ENCODE data around the gene ATG7. TPM values are rescaled to one million over a fixed set of nuclear protein-coding genes. Genes with fewer than 3 reads are reported as not detected.
"Not testable (repeated sequence)": the region's sequence is repeated elsewhere in the genome, so short reads cannot be mapped to it uniquely, and the experiment has no call there.

ATG7 gene
- total RNA-seq, 1 experiment from 2014 or later = 50.9 TPM

- H3K4me1 ChIP-seq (ENCODE audit: low read length) = peaks cover 16% of the 10 kb centered on the region
- no peaks in the 10 kb centered on the region for H4K20me1 ChIP-seq (ENCODE audit: insufficient read depth, low read depth, low read length)
- H3K27ac ChIP-seq (ENCODE audit: low read length) = no peak overlapping the region
- H3K9me3 ChIP-seq (ENCODE audit: low read length) = no peaks in the 10 kb centered on the region
- H3K4me3 ChIP-seq (ENCODE audit: low read length) = no peak overlapping the region
- H3K4me2 ChIP-seq (ENCODE audit: low read depth, low read length, poor library complexity, severe bottlenecking) = no peak overlapping the region
- no peaks in the 10 kb centered on the region for H3K9me2 ChIP-seq (replicated peaks; ENCODE audit: insufficient read depth, low read length)
- no peaks in the 10 kb centered on the region for H3K27me3 ChIP-seq (ENCODE audit: low read length)
- DNase-seq = no peak
- H3K79me2 ChIP-seq (ENCODE audit: low read length) = no peaks in the 10 kb centered on the region
- no peak overlapping the region for H3K9ac ChIP-seq (ENCODE audit: low read length)
- H3K36me3 ChIP-seq (ENCODE audit: insufficient read depth, low read length) = no peaks in the 10 kb centered on the region
- H2AFZ ChIP-seq (ENCODE audit: low read length) = no peak overlapping the region
Measured at GRCh38 chr3:11436775-11437174, 164.6 kb downstream of the ATG7 start.

GRCh38 chr3:11437506-11437905 is 165.3 kb downstream of the ATG7 start:
- DNase-seq = no peak
- Histone ChIP-seq H3K79me2 (ENCODE audit: low read length) (no peaks in the 10 kb centered on the region), H2AFZ (ENCODE audit: low read length) (no peak overlapping the region), H3K27ac (ENCODE audit: low read length) (no peak overlapping the region), H3K4me2 (ENCODE audit: low read depth, low read length, poor library complexity, severe bottlenecking) (no peak overlapping the region), H3K4me1 (ENCODE audit: low read length) (peaks cover 16% of the 10 kb centered on the region), H3K9me3 (ENCODE audit: low read length) (no peaks in the 10 kb centered on the region), H3K9ac (ENCODE audit: low read length) (no peak overlapping the region), H3K36me3 (ENCODE audit: insufficient read depth, low read length) (no peaks in the 10 kb centered on the region), H4K20me1 (ENCODE audit: insufficient read depth, low read depth, low read length) (no peaks in the 10 kb centered on the region), H3K4me3 (ENCODE audit: low read length) (no peak overlapping the region), H3K27me3 (ENCODE audit: low read length) (no peaks in the 10 kb centered on the region), H3K9me2 (replicated peaks; ENCODE audit: insufficient read depth, low read length) (no peaks in the 10 kb centered on the region)

- Histone ChIP-seq H3K27me3 (ENCODE audit: low read length) (no peaks in the 10 kb centered on the region), H3K4me1 (ENCODE audit: low read length) (peaks cover 4% of the 10 kb centered on the region), H3K4me3 (ENCODE audit: low read length) (no peak overlapping the region), H3K36me3 (ENCODE audit: insufficient read depth, low read length) (no peaks in the 10 kb centered on the region), H2AFZ (ENCODE audit: low read length) (no peak overlapping the region), H3K27ac (ENCODE audit: low read length) (no peak overlapping the region), H3K9me2 (replicated peaks; ENCODE audit: insufficient read depth, low read length) (no peaks in the 10 kb centered on the region), H3K9ac (ENCODE audit: low read length) (no peak overlapping the region), H3K79me2 (ENCODE audit: low read length) (no peaks in the 10 kb centered on the region), H4K20me1 (ENCODE audit: insufficient read depth, low read depth, low read length) (no peaks in the 10 kb centered on the region), H3K4me2 (ENCODE audit: low read depth, low read length, poor library complexity, severe bottlenecking) (no peak overlapping the region), H3K9me3 (ENCODE audit: low read length) (no peaks in the 10 kb centered on the region)
- no peak for DNase-seq
Measured at GRCh38 chr3:11438646-11439045, 166.4 kb downstream of the ATG7 start.

GRCh38 chr3:11441346-11441745 is 169.1 kb downstream of the ATG7 start:
- H3K27ac ChIP-seq (ENCODE audit: low read length); H4K20me1 ChIP-seq (ENCODE audit: insufficient read depth, low read depth, low read length); H3K9me3 ChIP-seq (ENCODE audit: low read length); DNase-seq; H3K4me1 ChIP-seq (ENCODE audit: low read length); H3K36me3 ChIP-seq (ENCODE audit: insufficient read depth, low read length); H3K27me3 ChIP-seq (ENCODE audit: low read length); H3K4me3 ChIP-seq (ENCODE audit: low read length); H3K9me2 ChIP-seq (replicated peaks; ENCODE audit: insufficient read depth, low read length); H3K9ac ChIP-seq (ENCODE audit: low read length); H2AFZ ChIP-seq (ENCODE audit: low read length); H3K4me2 ChIP-seq (ENCODE audit: low read depth, low read length, poor library complexity, severe bottlenecking); H3K79me2 ChIP-seq (ENCODE audit: low read length): not testable (repeated sequence)

GRCh38 chr3:11444404-11444803 is 172.2 kb downstream of the ATG7 start:
- no peak overlapping the region for H3K4me2 ChIP-seq (ENCODE audit: low read depth, low read length, poor library complexity, severe bottlenecking)
- H4K20me1 ChIP-seq (ENCODE audit: insufficient read depth, low read depth, low read length) = no peaks in the 10 kb centered on the region
- no peaks in the 10 kb centered on the region for H3K79me2 ChIP-seq (ENCODE audit: low read length)
- H2AFZ ChIP-seq (ENCODE audit: low read length) = no peak overlapping the region
- no peaks in the 10 kb centered on the region for H3K9me2 ChIP-seq (replicated peaks; ENCODE audit: insufficient read depth, low read length)
- DNase-seq = no peak
- no peaks in the 10 kb centered on the region for H3K9me3 ChIP-seq (ENCODE audit: low read length)
- no peak overlapping the region for H3K4me3 ChIP-seq (ENCODE audit: low read length)
- H3K27ac ChIP-seq (ENCODE audit: low read length) = no peak overlapping the region
- H3K27me3 ChIP-seq (ENCODE audit: low read length) = no peaks in the 10 kb centered on the region
- H3K9ac ChIP-seq (ENCODE audit: low read length) = no peak overlapping the region
- H3K36me3 ChIP-seq (ENCODE audit: insufficient read depth, low read length) = no peaks in the 10 kb centered on the region
- no peaks in the 10 kb centered on the region for H3K4me1 ChIP-seq (ENCODE audit: low read length)

GRCh38 chr3:11445193-11445592 is 173.0 kb downstream of the ATG7 start:
- not testable (repeated sequence) for H3K79me2 ChIP-seq (ENCODE audit: low read length); H3K4me2 ChIP-seq (ENCODE audit: low read depth, low read length, poor library complexity, severe bottlenecking); H2AFZ ChIP-seq (ENCODE audit: low read length); H3K9ac ChIP-seq (ENCODE audit: low read length); H3K9me3 ChIP-seq (ENCODE audit: low read length); H3K27me3 ChIP-seq (ENCODE audit: low read length); H4K20me1 ChIP-seq (ENCODE audit: insufficient read depth, low read depth, low read length); H3K36me3 ChIP-seq (ENCODE audit: insufficient read depth, low read length); H3K27ac ChIP-seq (ENCODE audit: low read length); H3K4me3 ChIP-seq (ENCODE audit: low read length); H3K4me1 ChIP-seq (ENCODE audit: low read length); DNase-seq; H3K9me2 ChIP-seq (replicated peaks; ENCODE audit: insufficient read depth, low read length)

- Histone ChIP-seq H3K4me2 (ENCODE audit: low read depth, low read length, poor library complexity, severe bottlenecking) (no peak overlapping the region), H3K4me3 (ENCODE audit: low read length) (no peak overlapping the region), H3K9me2 (replicated peaks; ENCODE audit: insufficient read depth, low read length) (no peaks in the 10 kb centered on the region), H3K36me3 (ENCODE audit: insufficient read depth, low read length) (no peaks in the 10 kb centered on the region), H3K9ac (ENCODE audit: low read length) (no peak overlapping the region), H3K27me3 (ENCODE audit: low read length) (no peaks in the 10 kb centered on the region), H3K79me2 (ENCODE audit: low read length) (no peaks in the 10 kb centered on the region), H3K4me1 (ENCODE audit: low read length) (no peaks in the 10 kb centered on the region), H3K9me3 (ENCODE audit: low read length) (no peaks in the 10 kb centered on the region), H2AFZ (ENCODE audit: low read length) (no peak overlapping the region), H3K27ac (ENCODE audit: low read length) (no peak overlapping the region), H4K20me1 (ENCODE audit: insufficient read depth, low read depth, low read length) (no peaks in the 10 kb centered on the region)
- DNase-seq = no peak
Measured at GRCh38 chr3:11445883-11446282, 173.7 kb downstream of the ATG7 start.

GRCh38 chr3:11447584-11448200 is 175.5 kb downstream of the ATG7 start:
- Histone ChIP-seq H3K9me2 (replicated peaks; ENCODE audit: insufficient read depth, low read length) (no peaks in the 10 kb centered on the region), H4K20me1 (ENCODE audit: insufficient read depth, low read depth, low read length) (no peaks in the 10 kb centered on the region), H3K79me2 (ENCODE audit: low read length) (no peaks in the 10 kb centered on the region), H3K27me3 (ENCODE audit: low read length) (no peaks in the 10 kb centered on the region), H3K9me3 (ENCODE audit: low read length) (no peaks in the 10 kb centered on the region), H3K36me3 (ENCODE audit: insufficient read depth, low read length) (no peaks in the 10 kb centered on the region), H3K4me3 (ENCODE audit: low read length) (no peak overlapping the region), H2AFZ (ENCODE audit: low read length) (no peak overlapping the region), H3K4me1 (ENCODE audit: low read length) (no peaks in the 10 kb centered on the region), H3K27ac (ENCODE audit: low read length) (no peak overlapping the region), H3K4me2 (ENCODE audit: low read depth, low read length, poor library complexity, severe bottlenecking) (no peak overlapping the region), H3K9ac (ENCODE audit: low read length) (no peak overlapping the region)
- DNase-seq = no peak

- DNase-seq = no peak
- no peaks in the 10 kb centered on the region for H3K9me3 ChIP-seq (ENCODE audit: low read length)
- H3K9me2 ChIP-seq (replicated peaks; ENCODE audit: insufficient read depth, low read length) = no peaks in the 10 kb centered on the region
- H3K4me3 ChIP-seq (ENCODE audit: low read length) = no peak overlapping the region
- H3K36me3 ChIP-seq (ENCODE audit: insufficient read depth, low read length) = no peaks in the 10 kb centered on the region
- H3K79me2 ChIP-seq (ENCODE audit: low read length) = no peaks in the 10 kb centered on the region
- no peak overlapping the region for H3K9ac ChIP-seq (ENCODE audit: low read length)
- no peak overlapping the region for H2AFZ ChIP-seq (ENCODE audit: low read length)
- H3K27me3 ChIP-seq (ENCODE audit: low read length) = no peaks in the 10 kb centered on the region
- no peaks in the 10 kb centered on the region for H4K20me1 ChIP-seq (ENCODE audit: insufficient read depth, low read depth, low read length)
- no peak overlapping the region for H3K4me2 ChIP-seq (ENCODE audit: low read depth, low read length, poor library complexity, severe bottlenecking)
- H3K4me1 ChIP-seq (ENCODE audit: low read length) = no peaks in the 10 kb centered on the region
- H3K27ac ChIP-seq (ENCODE audit: low read length) = no peak overlapping the region
Measured at GRCh38 chr3:11450015-11450414, 177.8 kb downstream of the ATG7 start.
